GM19397 (cell line): ENCODE data around the gene MARK2.

Source experiments
- ATAC-seq: cut with Tn5 transposase; IDR thresholded peaks from one replicate; pipeline ENCODE4 v1.9.1; 2021; ENCODE audit warnings: mild to moderate bottlenecking, moderate library complexity; ENCODE audit not compliant: unreplicated experiment

The MARK2 gene

GRCh38 chr11:63907808-63908530, 69.1 kb downstream of the MARK2 start:
- no peak for ATAC-seq

- ATAC-seq = no peak
Observed at GRCh38 chr11:63908631-63909401, 69.9 kb downstream of the MARK2 start.

GRCh38 chr11:63909591-63910506, 70.9 kb downstream of the MARK2 start:
- ATAC-seq = no peak

GRCh38 chr11:63910675-63911074, 71.8 kb downstream of the MARK2 start:
- no peak for ATAC-seq

- no peak for ATAC-seq
Observed at GRCh38 chr11:63911440-63911839, 72.5 kb downstream of the MARK2 start.

GRCh38 chr11:63911876-63912275, 73.0 kb downstream of the MARK2 start:
- no peak for ATAC-seq

- ATAC-seq = no peak
Observed at GRCh38 chr11:63912678-63913077, 73.8 kb downstream of the MARK2 start.

GRCh38 chr11:63913866-63914830, 75.2 kb downstream of the MARK2 start:
- no peak for ATAC-seq

- no peak for ATAC-seq
Observed at GRCh38 chr11:63914896-63915691, 76.2 kb downstream of the MARK2 start.

- ATAC-seq = no peak
Observed at GRCh38 chr11:63915961-63916836, 77.3 kb downstream of the MARK2 start.

GRCh38 chr11:63916837-63917691, 78.2 kb downstream of the MARK2 start, which contains the start of gene RCOR2:
RCOR2 (minus strand) TSS chr11:63917164; CDS start chr11:63916456, 708 bp downstream.
- ATAC-seq = no peak

- no peak for ATAC-seq
Observed at GRCh38 chr11:63917692-63918506, 79.0 kb downstream of the MARK2 start.

GRCh38 chr11:63918507-63919191, 79.7 kb downstream of the MARK2 start:
- no peak for ATAC-seq

GRCh38 chr11:63919267-63920125, 80.6 kb downstream of the MARK2 start:
- no peak for ATAC-seq
